ENCODE data around the gene ARHGAP26.

Gene ARHGAP26

GRCh38 chr5:142831009-142831383 lies 60.8 kb downstream of the ARHGAP26 start:
- DNase-seq (ENCODE audit: low read depth), result no peak

DNA sequence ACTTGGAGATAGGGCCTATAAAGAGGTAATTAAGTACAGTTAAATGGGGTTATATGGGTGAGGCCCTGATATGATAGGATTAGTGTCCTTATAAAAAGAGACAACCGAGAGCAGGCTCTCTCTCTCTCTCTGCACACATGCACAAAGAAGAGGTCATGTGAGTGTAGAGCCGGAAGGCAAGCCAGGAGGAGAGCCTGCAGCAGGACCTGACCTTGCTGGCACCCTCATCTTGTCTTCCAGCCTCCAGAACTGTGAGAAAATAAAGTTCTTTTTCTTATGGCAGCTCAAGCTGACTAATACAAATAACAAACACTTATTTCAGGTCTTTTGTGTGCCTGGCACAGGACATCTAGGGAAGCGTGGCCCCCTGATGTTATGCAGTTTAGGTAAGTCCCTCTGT lies 62.1 kb downstream of the ARHGAP26 start:
- DNase-seq (ENCODE audit: low read depth), result no peak

DNA sequence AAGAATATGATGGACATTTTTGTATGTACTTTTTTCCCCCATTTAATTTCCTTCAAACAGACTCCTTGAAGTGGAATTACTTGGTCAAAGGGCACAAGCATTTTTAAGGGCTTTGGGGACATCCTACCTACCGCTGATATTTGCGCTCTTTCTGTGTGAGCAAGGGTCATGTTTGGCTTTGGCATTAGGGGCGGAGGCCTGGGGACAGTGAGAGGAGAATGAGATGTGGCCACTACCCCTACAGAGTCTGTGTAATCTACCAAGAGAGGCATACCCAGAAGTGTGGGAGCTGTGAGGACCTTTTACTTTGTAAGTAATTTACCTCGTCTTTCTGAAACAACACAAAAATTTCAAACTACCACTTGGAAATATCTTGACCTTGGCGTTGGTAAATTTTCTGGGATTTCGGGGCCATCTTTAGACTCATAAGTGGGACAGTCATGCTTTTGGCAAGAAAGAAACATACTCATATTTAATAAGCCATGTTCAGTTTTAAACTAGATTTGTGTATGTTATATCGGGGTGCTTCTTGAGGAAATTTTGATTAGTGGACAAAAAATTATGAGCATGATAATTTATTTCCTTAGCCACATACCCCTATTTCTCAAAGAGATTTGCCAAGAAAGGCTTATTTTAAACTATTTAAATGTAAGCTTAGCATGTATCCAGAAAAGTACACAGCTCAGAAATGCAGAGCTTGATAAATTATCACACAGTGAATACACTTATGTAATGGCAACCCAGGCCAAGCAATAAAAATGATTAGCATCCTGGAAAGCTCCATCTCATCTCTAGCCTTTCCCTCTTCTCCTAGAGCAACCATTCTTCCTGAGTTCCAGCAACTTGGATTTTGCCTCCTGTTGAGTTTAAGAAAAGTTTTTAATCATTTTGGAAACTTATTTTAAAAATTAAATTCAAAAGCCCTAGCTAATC lies 63.6 kb downstream of the ARHGAP26 start:
- DNase-seq (ENCODE audit: low read depth), result no peak

GRCh38 chr5:142834504-142834903 lies 64.3 kb downstream of the ARHGAP26 start:
- no peak for DNase-seq (ENCODE audit: low read depth)

- DNase-seq (ENCODE audit: low read depth), result no peak
These were observed 65.4 kb downstream of the ARHGAP26 start for GRCh38 chr5:142835540-142835939.

- DNase-seq (ENCODE audit: low read depth), result no peak
These were observed 65.9 kb downstream of the ARHGAP26 start for GRCh38 chr5:142836048-142836447.

DNA sequence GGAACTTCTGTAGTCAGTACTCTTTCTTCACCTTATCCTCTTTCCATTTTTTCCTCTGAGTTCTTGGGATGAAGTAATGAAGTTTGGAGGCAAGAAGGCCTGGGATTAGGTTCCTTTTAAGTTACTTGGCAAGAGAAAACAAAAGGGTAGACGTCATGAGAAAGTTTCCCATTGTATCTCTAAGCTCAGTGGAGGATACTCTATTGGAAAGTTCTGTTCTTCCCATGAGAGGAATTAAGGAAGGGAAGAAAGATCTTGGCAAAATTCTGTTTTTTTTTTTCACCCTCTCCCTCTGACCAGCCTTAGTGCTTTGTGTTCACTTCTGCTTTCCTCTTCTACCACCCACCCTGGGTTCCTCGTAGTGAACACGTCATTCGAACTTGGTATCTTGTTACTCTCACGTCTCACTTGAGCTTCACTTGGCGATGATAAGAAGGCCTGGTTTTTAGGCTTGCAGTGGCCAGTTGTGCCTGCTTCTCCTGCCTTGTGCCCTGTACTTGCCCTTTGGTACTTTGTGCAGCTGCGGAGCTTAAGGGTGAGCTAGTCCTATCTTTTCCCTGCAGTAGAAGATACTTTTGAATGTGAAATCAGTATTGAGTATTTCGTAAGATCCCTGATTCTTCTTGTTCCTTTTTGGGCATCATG lies 67.0 kb downstream of the ARHGAP26 start:
- DNase-seq (ENCODE audit: low read depth), result no peak

DNA sequence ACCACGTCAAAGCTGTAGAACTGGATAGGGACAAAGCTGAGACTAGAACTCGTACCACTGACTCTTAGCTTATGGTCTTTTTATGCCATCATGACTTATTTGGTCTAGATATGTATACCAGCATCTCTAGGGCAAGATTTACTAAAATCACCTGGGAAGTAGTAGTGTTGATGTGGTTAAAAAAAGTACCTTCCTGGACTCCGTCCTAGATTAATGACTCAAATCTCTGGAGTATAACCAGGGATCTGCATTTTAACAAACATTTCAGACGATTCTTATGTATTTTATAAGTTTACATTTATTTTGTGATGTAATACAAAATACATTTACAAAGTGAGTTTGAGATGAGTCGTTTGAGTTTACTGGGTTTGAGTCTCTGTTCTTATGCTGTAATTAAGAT lies 68.7 kb downstream of the ARHGAP26 start:
- DNase-seq (ENCODE audit: low read depth), result no peak

GRCh38 chr5:142839711-142840346 lies 69.7 kb downstream of the ARHGAP26 start:
- no peak for DNase-seq (ENCODE audit: low read depth)

GRCh38 chr5:142840575-142840974 lies 70.4 kb downstream of the ARHGAP26 start:
- no peak for DNase-seq (ENCODE audit: low read depth)

GRCh38 chr5:142841511-142842265 lies 71.5 kb downstream of the ARHGAP26 start:
- DNase-seq (ENCODE audit: low read depth), result no peak

DNA sequence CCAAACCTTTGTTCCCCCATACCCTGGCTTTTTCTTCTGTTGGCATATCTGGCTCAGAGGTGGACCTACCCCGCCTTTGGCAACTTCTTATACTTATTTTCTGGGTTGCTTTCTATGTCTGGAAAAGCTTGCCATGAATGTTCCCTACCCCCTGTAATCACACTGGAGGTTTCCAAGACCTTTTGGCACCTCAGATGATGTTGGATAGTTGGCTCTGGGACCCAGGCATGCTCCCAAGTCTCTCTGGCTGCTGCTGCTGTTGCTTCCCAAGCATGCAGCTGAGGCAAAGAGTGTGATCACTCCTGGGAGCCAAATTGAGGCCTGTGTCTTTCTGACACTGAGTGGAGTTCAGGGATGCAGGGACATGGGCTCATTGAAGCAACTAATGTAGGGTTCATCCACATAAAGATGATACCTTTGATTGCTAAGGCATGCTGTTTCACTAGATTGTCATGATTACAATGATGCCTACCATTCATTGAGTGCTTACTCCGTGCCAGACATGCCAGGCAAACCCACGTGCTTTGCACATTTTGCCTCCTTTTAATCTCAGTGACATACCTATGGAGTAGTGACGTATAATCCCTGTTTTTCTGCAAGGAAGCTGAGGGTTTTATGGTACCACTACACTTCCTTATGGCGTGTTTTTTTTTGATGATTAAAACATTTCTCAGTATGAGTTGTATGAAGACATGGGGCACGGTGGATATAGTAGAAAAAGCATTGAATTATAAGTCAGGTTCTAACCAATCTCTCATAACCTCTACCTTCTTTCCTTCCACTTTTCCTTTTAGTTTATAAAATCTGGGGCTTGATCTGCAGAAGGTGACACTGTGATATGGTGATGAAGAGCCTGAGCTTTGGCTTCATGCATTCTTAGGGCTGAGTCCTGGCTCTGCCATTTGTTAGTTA lies 73.1 kb downstream of the ARHGAP26 start:
- no peak for DNase-seq (ENCODE audit: low read depth)

GRCh38 chr5:142844866-142845265 lies 74.7 kb downstream of the ARHGAP26 start:
- no peak for DNase-seq (ENCODE audit: low read depth)

DNA sequence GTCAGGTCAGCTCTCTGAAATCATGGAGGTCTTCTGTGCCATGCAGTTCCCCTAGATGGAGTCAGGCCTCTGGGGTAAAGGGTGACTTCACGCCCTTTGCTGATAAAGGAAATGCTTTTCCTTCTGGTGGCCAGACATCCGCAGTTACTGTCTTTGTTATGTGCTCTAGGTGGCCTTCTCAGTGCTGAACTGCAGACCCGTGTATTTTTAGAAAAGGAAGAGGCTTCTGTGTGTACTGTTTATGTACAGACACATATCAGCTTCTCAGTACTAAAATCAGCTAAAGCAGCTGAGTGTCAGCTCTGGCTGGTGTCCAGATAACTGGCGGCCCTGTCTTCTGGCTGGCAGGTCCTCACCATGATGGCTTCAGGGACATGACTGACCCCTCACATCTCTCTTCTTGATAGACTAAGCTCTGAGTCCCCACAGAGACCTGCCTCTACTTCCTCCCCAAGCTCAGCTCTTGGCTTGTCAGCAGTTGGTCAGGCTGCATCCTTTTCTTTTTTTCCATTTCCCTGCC lies 75.3 kb downstream of the ARHGAP26 start:
- DNase-seq (ENCODE audit: low read depth), result no peak

GRCh38 chr5:142845954-142846398 lies 75.8 kb downstream of the ARHGAP26 start:
- DNase-seq (ENCODE audit: low read depth), result no peak

GRCh38 chr5:142846406-142846805 lies 76.2 kb downstream of the ARHGAP26 start:
- DNase-seq (ENCODE audit: low read depth), result no peak

GRCh38 chr5:142847898-142848790 lies 78.0 kb downstream of the ARHGAP26 start:
- DNase-seq (ENCODE audit: low read depth), result no peak

- no peak for DNase-seq (ENCODE audit: low read depth)
These were observed 79.3 kb downstream of the ARHGAP26 start for GRCh38 chr5:142849466-142849865.

GRCh38 chr5:142849880-142850279 lies 79.7 kb downstream of the ARHGAP26 start:
- DNase-seq (ENCODE audit: low read depth), result no peak

- DNase-seq (ENCODE audit: low read depth), result no peak
These were observed 81.6 kb downstream of the ARHGAP26 start for GRCh38 chr5:142851731-142852130.
